Measurements from ENCODE around the gene DST. TPM values are rescaled to one million over a fixed set of nuclear protein-coding genes. Genes with fewer than 3 reads are reported as not detected.

Gene DST
- total RNA-seq, 1 experiment from 2014 or later = 76.0 TPM

GRCh38 chr6:56435754-56436153, 206.9 kb downstream of the DST start:
- no TSS peak for BruUV-seq (replicated peaks)
- H3K4me3 Mint-ChIP-seq (ENCODE audit: unreplicated experiment) = no peak overlapping the region

GRCh38 chr6:56435326-56435725, 207.4 kb downstream of the DST start:
- H3K9me3 Mint-ChIP-seq (ENCODE audit: unreplicated experiment) = no peaks in the 10 kb centered on the region
- intact Hi-C loops (cut with micrococcal nuclease; ENCODE audit: unreplicated experiment) = no loop called here
- H3K4me3 ChIP-seq (ENCODE audit: low read depth, low read length) = no peak overlapping the region
- H3K9me3 ChIP-seq = peaks cover 8% of the 10 kb centered on the region; the same call in 1 of the 2 replicates
- TF ChIP-seq, protein P1, sequence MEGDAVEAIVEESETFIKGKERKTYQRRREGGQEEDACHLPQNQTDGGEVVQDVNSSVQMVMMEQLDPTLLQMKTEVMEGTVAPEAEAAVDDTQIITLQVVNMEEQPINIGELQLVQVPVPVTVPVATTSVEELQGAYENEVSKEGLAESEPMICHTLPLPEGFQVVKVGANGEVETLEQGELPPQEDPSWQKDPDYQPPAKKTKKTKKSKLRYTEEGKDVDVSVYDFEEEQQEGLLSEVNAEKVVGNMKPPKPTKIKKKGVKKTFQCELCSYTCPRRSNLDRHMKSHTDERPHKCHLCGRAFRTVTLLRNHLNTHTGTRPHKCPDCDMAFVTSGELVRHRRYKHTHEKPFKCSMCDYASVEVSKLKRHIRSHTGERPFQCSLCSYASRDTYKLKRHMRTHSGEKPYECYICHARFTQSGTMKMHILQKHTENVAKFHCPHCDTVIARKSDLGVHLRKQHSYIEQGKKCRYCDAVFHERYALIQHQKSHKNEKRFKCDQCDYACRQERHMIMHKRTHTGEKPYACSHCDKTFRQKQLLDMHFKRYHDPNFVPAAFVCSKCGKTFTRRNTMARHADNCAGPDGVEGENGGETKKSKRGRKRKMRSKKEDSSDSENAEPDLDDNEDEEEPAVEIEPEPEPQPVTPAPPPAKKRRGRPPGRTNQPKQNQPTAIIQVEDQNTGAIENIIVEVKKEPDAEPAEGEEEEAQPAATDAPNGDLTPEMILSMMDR (IDR thresholded peaks at IDR 0.05; ENCODE audit: insufficient read depth in 1 of 2, low read depth in 1 of 2, low read length in 1 of 2, severe bottlenecking in 1 of 2, unreplicated experiment in 1 of 2) = no peak
- no peak overlapping the region for H3K27ac Mint-ChIP-seq (ENCODE audit: unreplicated experiment)
- no peaks in the 10 kb centered on the region for H3K27me3 Mint-ChIP-seq (ENCODE audit: insufficient read depth, unreplicated experiment)
- CTCF ChIA-PET = no interaction called here
- no peak overlapping the region for H3K4me3 Mint-ChIP-seq (ENCODE audit: unreplicated experiment)
- no peak for DNase-seq
- POLR2A ChIA-PET = no interaction called here
- no peaks in the 10 kb centered on the region for H3K36me3 Mint-ChIP-seq (ENCODE audit: insufficient read depth, unreplicated experiment)
- H3K4me1 Mint-ChIP-seq (ENCODE audit: low read depth, unreplicated experiment) = no peaks in the 10 kb centered on the region
- no peaks in the 10 kb centered on the region for H3K27me3 ChIP-seq (replicated peaks; ENCODE audit: control insufficient read depth, insufficient read depth, low read length)
- BruUV-seq (replicated peaks) = no TSS peak
- no peaks in the 10 kb centered on the region for H3K4me1 ChIP-seq
- H3K36me3 ChIP-seq (ENCODE audit: control insufficient read depth, insufficient read depth, low read length) = no peaks in the 10 kb centered on the region

More at GRCh38 chr6:56435754-56436153, 206.9 kb downstream of the DST start:
- no peaks in the 10 kb centered on the region for H3K4me1 Mint-ChIP-seq (ENCODE audit: low read depth, unreplicated experiment)
- peaks cover 8% of the 10 kb centered on the region; the same call in 1 of the 2 replicates for H3K9me3 ChIP-seq
- no peaks in the 10 kb centered on the region for H3K36me3 Mint-ChIP-seq (ENCODE audit: insufficient read depth, unreplicated experiment)
- no peaks in the 10 kb centered on the region for H3K27me3 Mint-ChIP-seq (ENCODE audit: insufficient read depth, unreplicated experiment)
- intact Hi-C loops (cut with micrococcal nuclease; ENCODE audit: unreplicated experiment) = no loop called here
- no peak overlapping the region for H3K4me3 ChIP-seq (ENCODE audit: low read depth, low read length)
- no peaks in the 10 kb centered on the region for H3K9me3 Mint-ChIP-seq (ENCODE audit: unreplicated experiment)
- POLR2A ChIA-PET = no interaction called here
- H3K27me3 ChIP-seq (replicated peaks; ENCODE audit: control insufficient read depth, insufficient read depth, low read length) = no peaks in the 10 kb centered on the region
- H3K36me3 ChIP-seq (ENCODE audit: control insufficient read depth, insufficient read depth, low read length) = no peaks in the 10 kb centered on the region
- no peak for DNase-seq
- CTCF ChIA-PET = no interaction called here
- TF ChIP-seq, protein P1 (IDR thresholded peaks at IDR 0.05; ENCODE audit: insufficient read depth in 1 of 2, low read depth in 1 of 2, low read length in 1 of 2, severe bottlenecking in 1 of 2, unreplicated experiment in 1 of 2) = no peak
- H3K4me1 ChIP-seq = no peaks in the 10 kb centered on the region; the same call in 1 of the 2 replicates
- H3K27ac Mint-ChIP-seq (ENCODE audit: unreplicated experiment) = no peak overlapping the region

DNA sequence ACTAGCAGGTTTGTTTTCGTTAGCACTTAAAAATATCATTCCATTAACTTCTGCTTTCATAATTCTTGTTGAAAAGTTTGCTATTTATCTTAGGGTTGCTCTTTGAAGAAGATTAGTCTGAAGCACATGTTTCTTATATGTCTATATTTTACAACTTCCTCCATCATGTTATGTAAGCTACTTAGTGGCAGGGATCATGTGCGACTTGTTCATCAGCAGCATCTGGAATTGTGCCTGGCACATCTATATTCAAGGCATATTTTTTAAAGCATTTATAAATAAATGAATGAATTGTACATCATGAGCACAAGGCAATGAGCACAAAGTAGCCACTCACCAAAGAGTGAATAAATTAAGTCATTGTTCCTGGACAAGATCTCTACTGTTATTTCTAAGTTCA, 208.1 kb downstream of the DST start:
- H3K4me1 ChIP-seq = no peaks in the 10 kb centered on the region
- no peak for DNase-seq
- Mint-ChIP-seq H3K27ac (ENCODE audit: unreplicated experiment) (no peak overlapping the region), H3K36me3 (ENCODE audit: insufficient read depth, unreplicated experiment) (no peaks in the 10 kb centered on the region), H3K4me1 (ENCODE audit: low read depth, unreplicated experiment) (no peaks in the 10 kb centered on the region), H3K9me3 (ENCODE audit: unreplicated experiment) (no peaks in the 10 kb centered on the region), H3K4me3 (ENCODE audit: unreplicated experiment) (no peak overlapping the region), H3K27me3 (ENCODE audit: insufficient read depth, unreplicated experiment) (no peaks in the 10 kb centered on the region)
- H3K36me3 ChIP-seq (ENCODE audit: control insufficient read depth, insufficient read depth, low read length) = no peaks in the 10 kb centered on the region
- ChIA-PET POLR2A (no interaction called here), CTCF (no interaction called here)
- H3K27me3 ChIP-seq (replicated peaks; ENCODE audit: control insufficient read depth, insufficient read depth, low read length) = no peaks in the 10 kb centered on the region
- intact Hi-C loops (cut with micrococcal nuclease; ENCODE audit: unreplicated experiment) = no loop called here
- no peak overlapping the region for H3K4me3 ChIP-seq (ENCODE audit: low read depth, low read length)
- peaks cover 4% of the 10 kb centered on the region; the same call in 1 of the 2 replicates for H3K9me3 ChIP-seq
- no TSS peak for BruUV-seq (replicated peaks)
- TF ChIP-seq, protein P1 (IDR thresholded peaks at IDR 0.05; ENCODE audit: insufficient read depth in 1 of 2, low read depth in 1 of 2, low read length in 1 of 2, severe bottlenecking in 1 of 2, unreplicated experiment in 1 of 2) = no peak

All from Caco-2 (cell line).